ES-I3 (cell line): ENCODE measurements around the gene PROX2.

Source experiments
- H3K36me3 ChIP-seq: 2 replicates; pipeline ENCODE4 v1.6.1; 2013; ENCODE audit warnings: mild to moderate bottlenecking, low read length, control low read depth, moderate library complexity; ENCODE audit not compliant: insufficient read depth
- H3K4me1 ChIP-seq: 2 replicates; pipeline ENCODE4 v1.6.1; 2013; ENCODE audit warnings: mild to moderate bottlenecking, control low read depth, low read length; ENCODE audit not compliant: insufficient read depth
- H3K9ac ChIP-seq: 2 replicates; pipeline ENCODE4 v1.6.1; 2013; ENCODE audit warnings: low read depth, mild to moderate bottlenecking, low read length, moderate library complexity
- H3K9me3 ChIP-seq: 2 replicates; pipeline ENCODE4 v1.6.1; 2013; ENCODE audit warnings: mild to moderate bottlenecking, low read length, moderate library complexity; ENCODE audit not compliant: control insufficient read depth, insufficient read depth

The PROX2 gene

GRCh38 chr14:74902941-74903705, 27.2 kb upstream of the PROX2 start:
- Histone ChIP-seq H3K9me3 (no peaks in the 10 kb centered on the region), H3K4me1 (no peaks in the 10 kb centered on the region; the same call in 1 of the 2 replicates), H3K9ac (no peak overlapping the region), H3K36me3 (peaks cover 40% of the 10 kb centered on the region)

GRCh38 chr14:74898694-74899093, 22.7 kb upstream of the PROX2 start:
- H3K9ac ChIP-seq: no peak overlapping the region
- no peaks in the 10 kb centered on the region; the same call in 1 of the 2 replicates for H3K4me1 ChIP-seq
- peaks cover 64% of the 10 kb centered on the region for H3K36me3 ChIP-seq
- H3K9me3 ChIP-seq: no peaks in the 10 kb centered on the region

GRCh38 chr14:74898083-74898482, 22.1 kb upstream of the PROX2 start:
- no peak overlapping the region for H3K9ac ChIP-seq
- H3K36me3 ChIP-seq: peaks cover 67% of the 10 kb centered on the region
- no peaks in the 10 kb centered on the region for H3K9me3 ChIP-seq
- H3K4me1 ChIP-seq: no peaks in the 10 kb centered on the region; the same call in 1 of the 2 replicates

GRCh38 chr14:74897642-74898041, 21.7 kb upstream of the PROX2 start:
- no peaks in the 10 kb centered on the region for H3K9me3 ChIP-seq
- H3K9ac ChIP-seq: no peak overlapping the region
- peaks cover 67% of the 10 kb centered on the region for H3K36me3 ChIP-seq
- no peaks in the 10 kb centered on the region for H3K4me1 ChIP-seq

- Histone ChIP-seq H3K9me3 (no peaks in the 10 kb centered on the region), H3K9ac (no peak overlapping the region), H3K36me3 (peaks cover 66% of the 10 kb centered on the region), H3K4me1 (no peaks in the 10 kb centered on the region)
Observed at GRCh38 chr14:74896400-74896799, 20.5 kb upstream of the PROX2 start.

GRCh38 chr14:74893614-74894091, 17.7 kb upstream of the PROX2 start:
- H3K36me3 ChIP-seq: peaks cover 50% of the 10 kb centered on the region

GRCh38 chr14:74892745-74893144, 16.8 kb upstream of the PROX2 start:
- no peaks in the 10 kb centered on the region for H3K9me3 ChIP-seq
- peaks cover 47% of the 10 kb centered on the region for H3K36me3 ChIP-seq
- no peak overlapping the region for H3K9ac ChIP-seq
- no peaks in the 10 kb centered on the region; the same call in 1 of the 2 replicates for H3K4me1 ChIP-seq

More at GRCh38 chr14:74893614-74894091, 17.7 kb upstream of the PROX2 start:
- H3K4me1 ChIP-seq: no peaks in the 10 kb centered on the region; the same call in 1 of the 2 replicates
- H3K9ac ChIP-seq: no peak overlapping the region
- no peaks in the 10 kb centered on the region for H3K9me3 ChIP-seq

GRCh38 chr14:74891870-74892269, 15.9 kb upstream of the PROX2 start:
- Histone ChIP-seq H3K4me1 (no peaks in the 10 kb centered on the region; the same call in 1 of the 2 replicates), H3K9ac (no peak overlapping the region), H3K9me3 (no peaks in the 10 kb centered on the region), H3K36me3 (peaks cover 39% of the 10 kb centered on the region)

GRCh38 chr14:74890262-74890661, 14.3 kb upstream of the PROX2 start:
- no peaks in the 10 kb centered on the region for H3K9me3 ChIP-seq
- no peak overlapping the region for H3K9ac ChIP-seq
- H3K4me1 ChIP-seq: peaks cover 13% of the 10 kb centered on the region
- peaks cover 30% of the 10 kb centered on the region for H3K36me3 ChIP-seq

GRCh38 chr14:74888164-74889158, 12.5 kb upstream of the PROX2 start:
- Histone ChIP-seq H3K9me3 (no peaks in the 10 kb centered on the region), H3K36me3 (peaks cover 18% of the 10 kb centered on the region), H3K9ac (no peak overlapping the region), H3K4me1 (peaks cover 24% of the 10 kb centered on the region)

GRCh38 chr14:74886001-74886400, 10.1 kb upstream of the PROX2 start:
- peaks cover 24% of the 10 kb centered on the region for H3K4me1 ChIP-seq
- no peaks in the 10 kb centered on the region for H3K9me3 ChIP-seq
- no peak overlapping the region for H3K9ac ChIP-seq
- H3K36me3 ChIP-seq: peaks cover 4% of the 10 kb centered on the region; the same call in 1 of the 2 replicates

GRCh38 chr14:74882103-74882920, 6.4 kb upstream of the PROX2 start:
- Histone ChIP-seq H3K36me3 (no peaks in the 10 kb centered on the region; the same call in 1 of the 2 replicates), H3K9ac (peak overlapping the region; percentile 59), H3K4me1 (peaks cover 24% of the 10 kb centered on the region), H3K9me3 (no peaks in the 10 kb centered on the region)

- Histone ChIP-seq H3K36me3 (no peaks in the 10 kb centered on the region; the same call in 1 of the 2 replicates), H3K9ac (peak within 1 kb of the TSS; percentile 59), H3K4me1 (peaks cover 24% of the 10 kb centered on the region), H3K9me3 (no peaks in the 10 kb centered on the region)
Observed at GRCh38 chr14:74881431-74882102, 5.6 kb upstream of the PROX2 start, which contains the start of gene DLST. DLST (plus strand) TSS chr14:74881916; CDS start chr14:74881954, 38 bp downstream.
